K562 (cell line): ENCODE results near the gene MOCS3. TPM values are rescaled to one million over a fixed set of nuclear protein-coding genes. Genes with fewer than 3 reads are reported as not detected.

Source experiments
- ATAC-seq: fragments of 200-7000 bp; cut with Tn5 transposase; 3 replicates; pipeline ENCODE4 v1.9.1; 2020; ENCODE audit warnings: moderate library complexity
- BruUV-seq: library from RNA; stranded (reverse); fragments of 400-500 nt; replicated peaks from 2 replicates; lab custom pipeline; 2021; lab: Mats Ljungman, UMichigan
- CTCF ChIA-PET: fragments of 300-600 bp; formaldehyde crosslinking; extraction: SDS; loops from one replicate; lab custom pipeline; 2021; ENCODE audit warnings: low intra/inter-chr PET ratio; lab: Yijun Ruan, JAX
- POLR2A ChIA-PET: fragments of 300-600, 350-650 bp; sonication (Branson Sonifier 250); formaldehyde crosslinking; extraction: SDS; loops from one replicate; lab custom pipeline; 2021; ENCODE audit warnings: antibody characterized with exemption, inconsistent platforms; lab: Yijun Ruan, JAX
- DNase-seq, 4 experiments: peaks; one replicate each; pipeline versions ENCODE4 v3.0.0 to v3.0.0-alpha.2; 2011 to 2018; ENCODE audit warnings: low spot score in 3 of 4, mixed read lengths in 3 of 4; ENCODE audit errors: extremely low read depth in 1 of 4
- FAIRE-seq: peaks from 2 replicates; lab custom pipeline; 2011; peaks lifted over from hg19 to GRCh38; lab: Jason Lieb, UNC
- H2AFZ ChIP-seq: 2 replicates; pipeline ENCODE4 v1.6.0; 2011; ENCODE audit warnings: low read depth, low read length, control low read depth, inconsistent platforms
- H3K27ac ChIP-seq: fragments of 200-600 bp; 3 replicates; pipeline ENCODE4 v1.8.0; 2011; ENCODE audit warnings: low read depth, mild to moderate bottlenecking, control low read depth, inconsistent platforms, low read length, moderate library complexity, mixed read lengths; ENCODE audit errors: extremely low read depth
- H3K27me3 ChIP-seq, 2 experiments: fragments of 300-600 bp in 1 of 2; 2 replicates in 1 of 2; 3 replicates in 1 of 2; pipeline versions ENCODE4 v1.6.0 to v1.8.0; 2011; ENCODE audit warnings: inconsistent platforms in 2 of 2, low read length in 2 of 2, mild to moderate bottlenecking in 1 of 2, mixed read lengths in 1 of 2, moderate library complexity in 1 of 2; ENCODE audit not compliant: control insufficient read depth in 2 of 2, insufficient read depth in 2 of 2
- H3K36me3 ChIP-seq: fragments of 300-600 bp; 3 replicates; pipeline ENCODE4 v1.8.0; 2011; ENCODE audit warnings: mild to moderate bottlenecking, low read length, inconsistent platforms; ENCODE audit not compliant: control insufficient read depth, insufficient read depth
- H3K4me1 ChIP-seq, 2 experiments: fragments of 200-600 bp in 1 of 2; replicated peaks in 1 of 2; 2 replicates in 1 of 2; 3 replicates in 1 of 2; pipeline versions ENCODE4 v1.5.1 to v1.8.0; 2011; ENCODE audit warnings: inconsistent platforms in 2 of 2, low read length in 2 of 2, mild to moderate bottlenecking in 1 of 2, mixed read lengths in 1 of 2, moderate library complexity in 1 of 2; ENCODE audit not compliant: control insufficient read depth in 2 of 2, insufficient read depth in 2 of 2
- H3K4me2 ChIP-seq: 2 replicates; pipeline ENCODE4 v1.6.1; 2011; ENCODE audit warnings: low read length, control low read depth, inconsistent platforms, mixed read lengths; ENCODE audit not compliant: insufficient read depth
- H3K4me3 ChIP-seq: fragments of 200-600 bp; sonication (generic), shearing (Covaris generic); 2 replicates; pipeline ENCODE4 v1.5.1; 2016; ENCODE audit warnings: control low read depth, inconsistent platforms
- H3K79me2 ChIP-seq: fragments of 200-600 bp; 3 replicates; pipeline ENCODE4 v1.8.0; 2011; ENCODE audit warnings: low read length, inconsistent platforms; ENCODE audit not compliant: control insufficient read depth, insufficient read depth
- H3K9ac ChIP-seq, 2 experiments: 2 replicates each; pipeline versions ENCODE4 v1.6.0 to v1.6.1; 2011; ENCODE audit warnings: low read depth in 2 of 2, low read length in 2 of 2, control low read depth in 1 of 2, inconsistent platforms in 1 of 2, mild to moderate bottlenecking in 1 of 2, mixed read lengths in 1 of 2; ENCODE audit not compliant: insufficient read depth in 1 of 2
- H3K9me1 ChIP-seq: one replicate; pipeline ENCODE4 v1.6.0; 2011; ENCODE audit warnings: inconsistent platforms, mild to moderate bottlenecking, low read length, moderate library complexity; ENCODE audit not compliant: control insufficient read depth, insufficient read depth
- H3K9me3 ChIP-seq: replicated peaks from 2 replicates; pipeline ENCODE4 v1.5.1; 2011; ENCODE audit warnings: low read depth, low read length, inconsistent platforms; ENCODE audit not compliant: control insufficient read depth, insufficient read depth
- H4K20me1 ChIP-seq: replicated peaks from 2 replicates; pipeline ENCODE4 v1.6.1; 2011; ENCODE audit warnings: low read length, inconsistent platforms, mixed read lengths; ENCODE audit not compliant: control insufficient read depth, insufficient read depth
- GABPB1 ChIP-seq: sonication (generic); formaldehyde crosslinking; IDR thresholded peaks from 2 replicates; pipeline ENCODE4 v1.8.0; 2022; ENCODE audit warnings: mild to moderate bottlenecking, missing genetic modification reagents
- GTF2E2 ChIP-seq: fragments of 200-800 bp; sonication (Bioruptor generic); IDR thresholded peaks from 2 replicates; pipeline ENCODE4 v1.6.1; 2016; ENCODE audit warnings: missing genetic modification characterization, missing compliant biosample characterization
- LCOR ChIP-seq: sonication (generic); formaldehyde crosslinking; IDR thresholded peaks from 2 replicates; pipeline ENCODE4 v1.8.0; 2022; ENCODE audit warnings: mild to moderate bottlenecking, missing genetic modification reagents
- NCOA6 ChIP-seq: fragments of 450-650 bp; IDR thresholded peaks from 2 replicates; pipeline ENCODE4 v1.6.1; 2017; ENCODE audit warnings: mild to moderate bottlenecking
- SAFB2 ChIP-seq: fragments of 200-400 bp; formaldehyde crosslinking; IDR thresholded peaks from 2 replicates; pipeline ENCODE4 v1.6.1; 2018; ENCODE audit warnings: borderline replicate concordance, low read length, low read depth, moderate library complexity; ENCODE audit not compliant: severe bottlenecking
- SMARCC2 ChIP-seq: fragments of 450-650 bp; IDR thresholded peaks from 2 replicates; pipeline ENCODE4 v1.6.1; 2017; ENCODE audit warnings: antibody characterized with exemption, moderate library complexity, mild to moderate bottlenecking, low read depth
- WGBS: fragments of 100-300 bp; shearing (Covaris generic); methylation state at CpG from one replicate; pipeline ENCODE4 v1.1.6; 2016; ENCODE audit warnings: low coverage, mixed read lengths; ENCODE audit not compliant: insufficient coverage; ENCODE audit errors: missing lambda C conversion rate; 5-methylcytosine and 5-hydroxymethylcytosine counted together
- in situ Hi-C: fragments of 300-500 bp; cut with MboI; formaldehyde crosslinking; loops from 4 replicates; pipeline ENCODE4 v1.15.0; 2018; ENCODE audit warnings: inconsistent platforms, mixed read lengths
- intact Hi-C: fragments of 100-400 bp; cut with micrococcal nuclease; formaldehyde crosslinking; loops from 2 replicates; pipeline ENCODE4 v1.14.2; 2022
- polyA plus RNA-seq, 8 experiments: library from polyadenylated mRNA; depleted of rRNA in 4 of 8; stranded (reverse) in 5 of 8; unstranded in 3 of 8; fragments of >200 nt; fragmentation: Nextera tagmentation in 2 of 8; fragmentation: Illumina TruSeq in 1 of 8; extraction: Ambion mirVana in 2 of 8; extraction: Trizol in 1 of 8; gene quantifications; 2 replicates each; pipeline versions ENCODE4 v1.2.1 to v1.2.3, GENCODE V29; 2011 to 2014; ENCODE audit warnings: inconsistent platforms in 1 of 8, missing spikeins in 1 of 8
- total RNA-seq, 7 experiments: library from RNA; depleted of rRNA in 6 of 7; stranded (reverse); fragments of >200 nt in 6 of 7; fragmentation: Illumina TruSeq in 2 of 7; extraction: Trizol in 2 of 7; gene quantifications; 2 replicates each; pipeline versions ENCODE4 v1.2.1 to v1.2.3, GENCODE V29; 2011 to 2021; ENCODE audit warnings: low replicate concordance in 1 of 7

The MOCS3 gene
- total and polyA plus RNA-seq, 9 of the 15 experiments (the other 6 are each of a cell fraction or from before 2014, with no cell fraction given): 0.70 to 6.2 (median 2.9) TPM

DNA sequence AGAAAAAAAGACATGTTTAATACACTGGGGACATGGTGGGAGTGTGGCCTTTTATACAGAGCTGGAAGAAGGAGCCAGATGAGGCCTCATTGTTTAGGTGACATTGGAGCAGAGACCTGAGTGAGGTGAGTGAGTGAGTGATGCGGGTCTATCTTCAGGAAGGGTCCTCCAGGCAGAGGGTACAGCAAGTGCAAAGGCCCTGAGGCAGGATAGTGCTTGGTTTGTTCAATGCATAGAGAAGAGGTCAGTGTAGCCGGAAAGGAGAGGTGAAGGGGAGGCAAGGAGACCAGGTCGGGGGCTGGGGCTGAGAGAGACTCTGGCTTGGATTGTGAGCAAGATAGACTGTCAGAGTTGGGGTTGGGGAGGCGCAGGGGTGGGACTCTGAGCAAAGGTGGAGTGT, 40.7 kb downstream of the MOCS3 start:
- BruUV-seq: no TSS peak
- Histone ChIP-seq H3K27me3 (peaks cover 26 to 58% of the 10 kb centered on the region in 2 experiments; a peak in 4 of 5 replicates), H3K9ac (no peak overlapping the region), H3K4me3 (no peak overlapping the region), H3K9me3 (no peaks in the 10 kb centered on the region), H3K79me2 (no peaks in the 10 kb centered on the region), H3K4me1 (peaks cover 0 to 8% of the 10 kb centered on the region in 2 experiments; a peak in 1 of 5 replicates), H3K4me2 (no peak overlapping the region), H3K27ac (no peak overlapping the region), H4K20me1 (0 out of 2 replicates have a peak, but pooled peaks cover 3% of the 10 kb centered on the region), H2AFZ (no peak overlapping the region), H3K36me3 (no peaks in the 10 kb centered on the region), H3K9me1 (no peaks in the 10 kb centered on the region)
- CTCF ChIA-PET: no interaction called here
- in situ Hi-C loops (loop anchor here (25.0 kb wide), 1 partner anchor 1088 kb away; no protein-coding TSS in a partner anchor), intact Hi-C loops (no loop called here)
- DNase-seq (no peak), ATAC-seq (no peak), FAIRE-seq (no peak)
- TF ChIP-seq SMARCC2: no peak
- no peak for TF ChIP-seq NCOA6
- TF ChIP-seq GABPB1 (CRISPR knock-in tag): no peak
- no peak for TF ChIP-seq LCOR (CRISPR knock-in tag)
- no peak for TF ChIP-seq SAFB2
- TF ChIP-seq GTF2E2: no peak
- POLR2A ChIA-PET: no interaction called here
- WGBS: 0% methylated on average over 4 of the region's 4 CpGs
